Measurements from ENCODE around the gene CAPN11.

DNA sequence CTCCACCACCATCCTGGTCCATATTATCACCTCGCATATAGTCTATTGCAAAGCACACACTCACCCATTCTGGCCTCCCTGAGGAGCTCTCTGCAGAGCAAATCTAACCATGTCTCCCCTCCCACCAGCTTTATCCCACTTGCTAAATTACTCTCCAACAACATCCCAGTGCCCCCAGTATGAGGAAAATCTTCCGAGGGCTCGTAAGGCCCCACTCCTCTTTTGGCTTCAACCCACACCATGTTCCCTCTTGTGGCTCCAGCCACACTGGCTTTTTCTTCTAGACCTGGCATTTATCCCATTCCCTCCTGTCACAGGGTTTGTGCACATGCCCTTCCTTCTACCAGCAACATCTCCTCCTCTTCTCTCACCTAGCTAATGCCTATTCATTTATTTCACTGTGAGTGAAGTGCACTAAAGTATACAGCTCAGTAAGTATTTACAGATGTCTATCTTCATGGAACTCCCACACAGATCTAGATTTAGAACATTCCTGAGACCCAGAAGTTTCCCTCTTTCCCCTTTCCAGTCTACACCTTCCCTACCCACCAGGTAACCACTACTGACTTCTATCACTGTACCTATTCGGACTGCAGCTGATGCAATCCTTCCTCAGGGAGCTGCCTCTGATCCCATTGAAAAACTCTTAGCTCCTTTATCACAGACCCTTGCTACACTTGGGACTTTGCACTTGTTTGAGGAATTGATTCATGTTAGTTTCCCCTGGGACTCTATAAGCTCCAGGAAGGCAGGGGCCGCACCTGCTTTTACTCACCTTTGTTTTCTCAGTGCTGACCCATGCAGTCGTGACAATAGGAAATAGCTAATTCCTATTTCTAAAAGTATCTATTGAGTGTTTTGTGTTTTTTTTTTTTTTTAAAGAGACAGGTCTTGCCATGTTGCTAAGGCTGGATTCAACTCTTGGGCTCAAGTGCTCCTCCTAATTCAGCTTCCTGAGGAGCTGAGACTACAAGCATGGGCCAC is 46.9 kb upstream of the CAPN11 start:
- TF ChIP-seq TCF7L2 (IDR thresholded peaks at IDR 0.05; ENCODE audit: low read depth, low read length): no peak
- TF ChIP-seq, protein P1, sequence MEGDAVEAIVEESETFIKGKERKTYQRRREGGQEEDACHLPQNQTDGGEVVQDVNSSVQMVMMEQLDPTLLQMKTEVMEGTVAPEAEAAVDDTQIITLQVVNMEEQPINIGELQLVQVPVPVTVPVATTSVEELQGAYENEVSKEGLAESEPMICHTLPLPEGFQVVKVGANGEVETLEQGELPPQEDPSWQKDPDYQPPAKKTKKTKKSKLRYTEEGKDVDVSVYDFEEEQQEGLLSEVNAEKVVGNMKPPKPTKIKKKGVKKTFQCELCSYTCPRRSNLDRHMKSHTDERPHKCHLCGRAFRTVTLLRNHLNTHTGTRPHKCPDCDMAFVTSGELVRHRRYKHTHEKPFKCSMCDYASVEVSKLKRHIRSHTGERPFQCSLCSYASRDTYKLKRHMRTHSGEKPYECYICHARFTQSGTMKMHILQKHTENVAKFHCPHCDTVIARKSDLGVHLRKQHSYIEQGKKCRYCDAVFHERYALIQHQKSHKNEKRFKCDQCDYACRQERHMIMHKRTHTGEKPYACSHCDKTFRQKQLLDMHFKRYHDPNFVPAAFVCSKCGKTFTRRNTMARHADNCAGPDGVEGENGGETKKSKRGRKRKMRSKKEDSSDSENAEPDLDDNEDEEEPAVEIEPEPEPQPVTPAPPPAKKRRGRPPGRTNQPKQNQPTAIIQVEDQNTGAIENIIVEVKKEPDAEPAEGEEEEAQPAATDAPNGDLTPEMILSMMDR (IDR thresholded peaks at IDR 0.05 in 2 of 3, conservative IDR thresholded peaks at IDR 0.05 in 1 of 3; ENCODE audit: insufficient read depth in 2 of 3, low read depth in 1 of 3, low read length in 3 of 3): no peak
- TF ChIP-seq POLR2A (conservative IDR thresholded peaks at IDR 0.05): peak; percentile 51; the same call in 1 of the 2 replicates
- no peak for TF ChIP-seq MBD2 (IDR thresholded peaks at IDR 0.05; ENCODE audit: borderline replicate concordance, low read depth)
- no peak for TF ChIP-seq ZKSCAN1 (IDR thresholded peaks at IDR 0.05; ENCODE audit: low read depth, low read length)
- no peak for TF ChIP-seq ZNF274 (IDR thresholded peaks at IDR 0.05; ENCODE audit: borderline replicate concordance, low read depth, low read length)
- TF ChIP-seq ZNF217 (CRISPR knock-in tag; IDR thresholded peaks at IDR 0.05): no peak
- TF ChIP-seq RFX5 (IDR thresholded peaks at IDR 0.05; ENCODE audit: low read depth, low read length): no peak
- TF ChIP-seq ESRRA (IDR thresholded peaks at IDR 0.05; ENCODE audit: borderline replicate concordance, low read depth): no peak
- TF ChIP-seq, protein P2, sequence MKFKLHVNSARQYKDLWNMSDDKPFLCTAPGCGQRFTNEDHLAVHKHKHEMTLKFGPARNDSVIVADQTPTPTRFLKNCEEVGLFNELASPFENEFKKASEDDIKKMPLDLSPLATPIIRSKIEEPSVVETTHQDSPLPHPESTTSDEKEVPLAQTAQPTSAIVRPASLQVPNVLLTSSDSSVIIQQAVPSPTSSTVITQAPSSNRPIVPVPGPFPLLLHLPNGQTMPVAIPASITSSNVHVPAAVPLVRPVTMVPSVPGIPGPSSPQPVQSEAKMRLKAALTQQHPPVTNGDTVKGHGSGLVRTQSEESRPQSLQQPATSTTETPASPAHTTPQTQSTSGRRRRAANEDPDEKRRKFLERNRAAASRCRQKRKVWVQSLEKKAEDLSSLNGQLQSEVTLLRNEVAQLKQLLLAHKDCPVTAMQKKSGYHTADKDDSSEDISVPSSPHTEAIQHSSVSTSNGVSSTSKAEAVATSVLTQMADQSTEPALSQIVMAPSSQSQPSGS (CRISPR knock-in tag; IDR thresholded peaks at IDR 0.05): no peak
- no peak for TF ChIP-seq HDAC6 (IDR thresholded peaks at IDR 0.05; ENCODE audit: low read depth, low read length)
- TF ChIP-seq MYC (IDR thresholded peaks at IDR 0.05; ENCODE audit: low read depth, low read length): no peak
- no peak for TF ChIP-seq MYC (CRISPR knock-in tag; IDR thresholded peaks at IDR 0.05; ENCODE audit: borderline replicate concordance, low read depth)
- no peak for TF ChIP-seq HOXB6 (CRISPR knock-in tag; IDR thresholded peaks at IDR 0.05; ENCODE audit: borderline replicate concordance)

Data from K562 (cell line).